Keratinocyte (primary cell): ENCODE results near the gene GLYAT. TPM values are rescaled to one million over a fixed set of nuclear protein-coding genes. Genes with fewer than 3 reads are reported as not detected.
A peak's percentile ranks its signal among the peaks of the same experiment; 100 is the strongest.

Experiments
- DNase-seq: peaks from one replicate; pipeline ENCODE4 v3.0.0-alpha.2; 2011; ENCODE audit warnings: low read depth, missing footprints, low spot score
- FAIRE-seq: peaks from 2 replicates; lab custom pipeline; 2011; peaks lifted over from hg19 to GRCh38; lab: Jason Lieb, UNC
- H2AFZ ChIP-seq: 2 replicates; pipeline ENCODE4 v1.6.0; 2012; ENCODE audit warnings: low read length, control low read depth, inconsistent platforms; ENCODE audit not compliant: control insufficient read depth
- H3K27ac ChIP-seq: 2 replicates; pipeline ENCODE4 v1.5.1; 2011; ENCODE audit warnings: low read length; ENCODE audit not compliant: control insufficient read depth, insufficient read depth
- H3K27me3 ChIP-seq: 3 replicates; pipeline ENCODE4 v1.6.0; 2011; ENCODE audit warnings: low read length; ENCODE audit not compliant: control insufficient read depth, insufficient read depth; ENCODE audit errors: extremely low read depth
- H3K36me3 ChIP-seq, 2 experiments: 2 replicates in 1 of 2; 3 replicates in 1 of 2; pipeline ENCODE4 v1.5.1; 2011; ENCODE audit warnings: low read length in 2 of 2, mild to moderate bottlenecking in 1 of 2; ENCODE audit not compliant: control insufficient read depth in 2 of 2, insufficient read depth in 2 of 2; ENCODE audit errors: extremely low read depth in 1 of 2
- H3K4me1 ChIP-seq: 3 replicates; pipeline ENCODE4 v1.5.1; 2011; ENCODE audit warnings: low read length; ENCODE audit not compliant: control insufficient read depth, insufficient read depth; ENCODE audit errors: extremely low read depth
- H3K4me2 ChIP-seq: 3 replicates; pipeline ENCODE4 v1.6.0; 2011; ENCODE audit warnings: low read depth, low read length; ENCODE audit not compliant: control insufficient read depth, insufficient read depth; ENCODE audit errors: extremely low read depth
- H3K4me3 ChIP-seq, 3 experiments: fragments of 200-600 bp in 1 of 3; sonication (generic) in 1 of 3; 2 replicates in 2 of 3; 3 replicates in 1 of 3; pipeline ENCODE4 v1.5.1; 2011 to 2016; ENCODE audit warnings: low read length in 3 of 3, mild to moderate bottlenecking in 3 of 3, control low read depth in 2 of 3, inconsistent platforms in 1 of 3, low read depth in 1 of 3, mixed read lengths in 1 of 3, mixed run types in 1 of 3, moderate library complexity in 1 of 3; ENCODE audit not compliant: control insufficient read depth in 2 of 3, insufficient read depth in 2 of 3; ENCODE audit errors: extremely low read depth in 1 of 3
- H3K79me2 ChIP-seq: 2 replicates; pipeline ENCODE4 v1.6.0; 2012; ENCODE audit warnings: low read length; ENCODE audit not compliant: control insufficient read depth, insufficient read depth
- H3K9ac ChIP-seq: 3 replicates; pipeline ENCODE4 v1.6.0; 2011; ENCODE audit warnings: low read length; ENCODE audit not compliant: control insufficient read depth, insufficient read depth; ENCODE audit errors: extremely low read depth
- H3K9me1 ChIP-seq: 3 replicates; pipeline ENCODE4 v1.6.0; 2011; ENCODE audit warnings: low read length; ENCODE audit not compliant: control insufficient read depth, insufficient read depth; ENCODE audit errors: extremely low read depth
- H3K9me3 ChIP-seq: 2 replicates; pipeline ENCODE4 v1.5.1; 2012; ENCODE audit warnings: low read depth, low read length; ENCODE audit not compliant: control insufficient read depth
- H4K20me1 ChIP-seq: 3 replicates; pipeline ENCODE4 v1.6.0; 2011; ENCODE audit warnings: low read length; ENCODE audit not compliant: control insufficient read depth, insufficient read depth; ENCODE audit errors: extremely low read depth
- CTCF ChIP-seq, 3 experiments: IDR thresholded peaks in 1 of 3; conservative IDR thresholded peaks in 1 of 3; optimal IDR thresholded peaks in 1 of 3; 2 replicates in 2 of 3; 3 replicates in 1 of 3; pipeline versions ENCODE3 to v1.5.1; 2011; ENCODE audit warnings: low read length in 3 of 3, mild to moderate bottlenecking in 3 of 3, moderate library complexity in 2 of 3, control low read depth in 1 of 3, inconsistent platforms in 1 of 3; ENCODE audit not compliant: insufficient read depth in 2 of 3; ENCODE audit errors: extremely low read depth in 1 of 3
- EZH2 ChIP-seq: IDR thresholded peaks from one replicate; pipeline ENCODE4 v1.6.1; 2012; ENCODE audit warnings: inconsistent platforms, mild to moderate bottlenecking, low read length, moderate library complexity
- dilution Hi-C: fragments of 300-500 bp; cut with MboI; formaldehyde crosslinking; loops from one replicate; pipeline ENCODE4 v1.7.0; 2020; ENCODE audit warnings: low sequenced_read_pairs; ENCODE audit not compliant: extremely low pct_ligation_motif_present
- polyA plus RNA-seq, 5 experiments: library from polyadenylated mRNA; depleted of rRNA in 3 of 5; stranded (reverse) in 3 of 5; stranded (forward) in 1 of 5; unstranded in 1 of 5; fragments of >200 nt; gene quantifications; 1 replicate in 1 of 5; 2 replicates in 3 of 5; 3 replicates in 1 of 5; pipeline versions ENCODE4 v1.2.1 to v1.2.3, GENCODE V29; 2011 to 2012; ENCODE audit warnings: missing spikeins in 2 of 5, low read depth in 1 of 5, low replicate concordance in 1 of 5

Gene GLYAT
- polyA plus RNA-seq, 1 donor (not counting 4 experiments of a cell fraction or from before 2014, with no cell fraction given) = 0.10 TPM

GRCh38 chr11:58675334-58676155 is 56.2 kb downstream of the GLYAT start:
- TF ChIP-seq CTCF (optimal IDR thresholded peaks at IDR 0.05 in 1 of 3, IDR thresholded peaks at IDR 0.05 in 1 of 3, conservative IDR thresholded peaks at IDR 0.05 in 1 of 3; ENCODE audit: extremely low read depth in 1 of 3, insufficient read depth in 2 of 3, low read length in 3 of 3) (peak; percentile 91 to 99 (median 96)), EZH2 (no peak)
- H3K36me3 ChIP-seq = no peaks in the 10 kb centered on the region
- H3K4me1 ChIP-seq = no peaks in the 10 kb centered on the region
- H3K9me3 ChIP-seq = no peaks in the 10 kb centered on the region
- dilution Hi-C loops = no loop called here
- DNase-seq (no peak), FAIRE-seq (peak; percentile 76)
- H3K4me3 ChIP-seq = no peak overlapping the region
- no peak overlapping the region for H3K27ac ChIP-seq
- H3K79me2 ChIP-seq = no peaks in the 10 kb centered on the region
- H2AFZ ChIP-seq = no peak overlapping the region
- no peak overlapping the region for H3K9ac ChIP-seq
- no peaks in the 10 kb centered on the region for H4K20me1 ChIP-seq
- H3K27me3 ChIP-seq = no peaks in the 10 kb centered on the region
- no peak overlapping the region for H3K4me2 ChIP-seq
- no peaks in the 10 kb centered on the region for H3K9me1 ChIP-seq

GRCh38 chr11:58674609-58675008 is 57.1 kb downstream of the GLYAT start:
- Histone ChIP-seq H3K27ac (no peak overlapping the region), H3K4me2 (no peak overlapping the region), H3K9ac (no peak overlapping the region), H4K20me1 (no peaks in the 10 kb centered on the region), H3K4me1 (no peaks in the 10 kb centered on the region), H3K9me3 (no peaks in the 10 kb centered on the region), H3K27me3 (no peaks in the 10 kb centered on the region), H3K9me1 (no peaks in the 10 kb centered on the region), H2AFZ (no peak overlapping the region), H3K79me2 (no peaks in the 10 kb centered on the region), H3K36me3 (no peaks in the 10 kb centered on the region), H3K4me3 (no peak overlapping the region)
- DNase-seq (no peak), FAIRE-seq (no peak)
- dilution Hi-C loops = no loop called here
- TF ChIP-seq CTCF (optimal IDR thresholded peaks at IDR 0.05 in 1 of 3, IDR thresholded peaks at IDR 0.05 in 1 of 3, conservative IDR thresholded peaks at IDR 0.05 in 1 of 3; ENCODE audit: extremely low read depth in 1 of 3, insufficient read depth in 2 of 3, low read length in 3 of 3) (no peak), EZH2 (no peak)
